ENCODE measurements around the gene TP53BP2.
"Not testable (repeated sequence)": the region's sequence is repeated elsewhere in the genome, so short reads cannot be mapped to it uniquely, and the experiment has no call there.

Gene TP53BP2

DNA sequence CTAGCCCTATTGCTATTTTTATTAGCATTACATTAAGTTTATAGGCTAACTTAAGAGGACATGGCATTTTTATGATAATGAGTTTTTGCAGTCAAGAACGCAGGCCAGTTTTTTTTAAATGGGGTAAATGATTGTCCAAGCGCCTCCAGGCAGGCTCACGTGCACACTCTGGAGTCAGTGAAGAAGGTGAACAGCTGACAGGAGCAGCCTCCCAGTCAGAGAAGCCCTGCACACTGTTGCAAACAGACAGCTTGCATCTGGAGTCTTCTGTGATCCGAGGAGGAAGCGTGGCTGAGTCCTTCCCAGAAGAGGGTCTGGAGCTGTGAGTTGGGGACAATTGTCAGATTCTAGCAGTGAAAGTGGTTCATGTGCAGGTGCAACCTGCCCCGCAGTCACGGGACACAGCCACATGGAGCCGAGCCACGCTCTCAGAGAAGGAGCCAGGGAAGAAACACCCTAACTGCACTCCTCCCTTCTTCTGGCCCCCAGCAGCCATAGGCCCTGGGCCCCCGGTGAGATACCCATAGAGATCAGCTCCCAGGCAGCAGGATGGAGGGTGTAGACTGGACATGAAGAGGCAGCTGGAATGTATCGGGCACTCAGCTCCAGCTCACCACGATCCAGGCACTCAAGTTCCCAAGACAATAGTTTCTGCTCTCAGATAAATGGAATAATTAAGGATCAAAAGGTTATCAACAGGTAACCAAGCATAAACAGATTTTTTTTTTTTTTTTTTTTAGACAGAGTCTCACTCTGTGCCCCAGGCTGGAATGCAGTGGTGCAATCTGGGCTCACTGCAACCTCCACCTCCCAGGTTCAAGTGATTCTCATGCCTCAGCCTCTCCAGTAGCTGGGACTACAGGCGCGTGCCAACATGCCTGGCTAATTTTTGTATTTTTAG, 107.0 kb downstream of the TP53BP2 start:
- DNase-seq, result no peak

DNA sequence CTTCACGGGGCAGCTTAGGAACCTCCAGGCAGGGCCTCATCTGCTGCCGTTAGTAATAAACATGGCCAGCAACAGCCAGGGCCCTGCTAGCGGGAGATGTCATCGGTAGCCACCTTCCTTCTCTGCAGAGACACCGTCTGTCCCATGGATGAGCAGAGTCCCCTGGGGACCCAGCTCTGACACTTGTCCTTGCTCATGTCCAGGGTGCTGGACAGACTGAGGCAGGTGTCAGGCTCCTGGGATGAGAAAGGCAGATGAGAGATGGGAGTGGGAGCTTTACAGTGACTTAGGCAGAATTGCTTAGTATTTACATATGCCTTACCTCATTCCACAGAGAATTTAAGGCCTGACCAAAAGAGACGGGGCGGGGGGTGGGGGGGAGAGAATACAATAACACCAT, 108.4 kb downstream of the TP53BP2 start:
- no peak for DNase-seq

DNA sequence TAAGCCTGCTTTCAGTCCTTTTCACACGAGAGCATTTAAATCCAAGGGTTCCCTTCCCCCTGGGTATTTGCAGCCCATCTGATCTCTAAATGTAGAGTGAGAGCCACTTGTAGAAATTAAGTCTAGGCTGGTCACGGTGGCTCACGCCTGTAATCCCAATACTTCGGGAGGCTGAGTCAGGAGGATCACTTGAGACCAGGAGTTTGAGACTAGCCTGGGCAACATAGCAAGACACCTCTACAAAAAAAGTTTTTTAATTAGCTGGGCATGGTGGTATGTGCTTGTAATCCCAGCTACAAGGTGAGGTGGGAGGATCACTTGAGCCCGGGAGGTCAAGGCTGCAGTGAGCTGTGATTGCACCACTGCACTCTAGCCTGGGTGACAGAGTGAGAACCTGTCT, 109.1 kb downstream of the TP53BP2 start:
- DNase-seq, result not testable (repeated sequence)

DNA sequence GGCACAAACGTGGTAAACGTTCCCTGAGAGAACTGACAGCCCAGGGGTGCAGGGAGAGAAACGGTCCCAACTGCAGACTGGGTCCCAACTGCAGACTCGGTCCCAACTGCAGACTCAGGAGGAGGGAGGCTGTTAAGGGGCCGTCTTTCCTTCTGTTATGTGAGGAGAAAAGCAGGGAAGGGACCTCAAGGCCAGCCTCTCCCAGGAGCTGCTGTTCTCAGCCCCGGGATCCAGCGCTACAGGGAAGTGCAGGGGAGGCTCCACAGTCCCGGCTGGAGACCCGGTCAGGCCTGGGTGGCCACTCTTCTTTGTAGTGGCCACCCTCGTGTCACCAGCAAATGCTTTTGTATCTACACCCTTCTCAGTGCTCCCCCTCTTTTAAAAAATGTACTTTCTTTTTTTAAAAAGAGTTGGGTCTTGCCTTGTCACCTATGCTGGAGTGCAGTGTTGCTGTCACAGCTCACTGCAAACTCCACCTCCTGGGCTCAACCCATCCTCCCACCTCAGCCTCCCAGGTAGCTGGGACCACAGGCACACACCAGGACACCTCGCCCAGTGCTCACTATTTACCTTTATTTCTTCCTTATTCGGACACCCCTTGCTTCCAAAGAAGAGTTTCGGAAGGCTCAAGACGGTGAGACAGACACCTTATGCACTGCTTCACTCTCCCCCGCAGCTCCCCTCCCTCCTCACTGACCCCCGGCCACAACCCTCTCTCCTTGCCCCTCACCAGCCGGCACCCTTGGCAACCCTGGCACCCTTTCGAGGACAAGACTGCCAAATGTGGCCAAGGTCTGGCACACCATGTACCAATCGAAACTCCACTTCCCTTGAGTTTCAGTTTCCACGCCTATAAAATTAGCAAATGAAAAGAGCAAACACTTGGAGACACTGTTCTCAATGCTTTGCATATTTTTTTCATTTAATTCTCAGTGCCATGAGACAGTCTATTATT, 111.6 kb downstream of the TP53BP2 start:
- DNase-seq, result no peak

DNA sequence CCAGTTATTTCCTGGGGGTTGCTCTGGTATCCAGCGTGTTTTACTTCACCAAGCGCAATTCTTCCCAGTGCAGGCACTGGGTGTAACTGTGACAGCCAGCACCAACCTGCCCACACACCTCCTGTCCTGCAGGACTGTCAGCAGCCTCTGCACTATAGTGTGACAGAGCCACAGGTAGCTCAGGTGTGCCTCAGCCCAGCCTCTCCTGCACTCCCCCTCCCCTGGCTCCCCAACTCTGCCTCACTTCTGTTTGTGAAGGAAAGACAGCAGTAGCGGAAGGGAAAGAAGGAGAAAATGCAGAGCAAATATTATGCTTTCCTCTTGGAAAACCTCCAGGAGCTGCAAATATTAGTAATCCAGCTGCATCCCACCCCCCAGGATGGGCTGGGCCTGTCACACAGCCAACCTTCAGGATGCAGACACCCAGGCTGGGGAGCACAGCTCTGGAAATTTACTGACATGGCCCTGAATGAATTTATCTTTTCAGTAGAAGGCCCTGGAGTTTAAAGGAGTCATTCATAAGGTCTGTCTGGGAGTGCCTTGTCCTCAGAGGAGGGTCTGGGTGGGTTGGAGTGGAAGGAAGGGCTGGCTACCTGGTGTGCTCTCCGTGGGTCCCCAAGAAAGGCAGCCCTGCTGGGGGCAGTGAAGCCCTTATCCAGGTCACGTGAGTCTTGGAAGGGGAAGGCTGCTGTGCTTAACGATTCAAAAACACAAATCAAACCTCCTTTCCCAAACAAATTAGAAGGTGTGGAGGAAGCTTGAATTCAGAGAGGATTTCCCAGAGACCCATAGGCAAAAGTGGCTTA, 112.6 kb downstream of the TP53BP2 start:
- no peak for DNase-seq

DNA sequence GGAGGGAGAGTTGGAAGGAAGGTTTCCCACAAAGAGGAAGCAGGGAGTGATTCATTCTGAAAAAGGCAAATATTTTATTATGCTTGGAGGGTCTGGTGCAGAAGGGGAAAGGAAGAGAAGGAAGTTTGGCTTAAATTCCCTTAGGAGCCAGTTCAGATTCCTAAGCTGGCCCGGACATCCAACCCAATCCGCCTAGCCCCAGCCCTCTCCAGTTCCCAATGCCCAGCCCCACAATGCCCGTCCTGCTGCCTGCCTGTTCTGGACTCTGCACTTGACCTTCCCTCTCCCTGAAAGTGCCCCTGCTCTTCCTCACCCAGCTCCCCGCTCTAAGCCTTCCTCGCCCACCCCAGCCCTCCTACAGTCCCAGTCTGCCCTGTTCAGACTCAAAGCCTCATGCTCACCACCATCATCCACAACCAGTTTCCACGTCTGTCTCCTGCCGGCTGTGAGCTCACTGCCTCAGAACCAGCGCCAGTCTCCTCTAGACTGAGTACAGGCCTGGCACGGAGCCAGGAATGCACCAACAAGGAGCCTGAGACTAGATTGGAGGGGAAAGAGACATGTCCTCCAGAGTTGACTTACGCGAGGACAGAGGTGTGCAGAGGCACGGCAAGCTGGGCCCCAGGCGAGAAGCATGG, 114.5 kb downstream of the TP53BP2 start:
- DNase-seq, result no peak

DNA sequence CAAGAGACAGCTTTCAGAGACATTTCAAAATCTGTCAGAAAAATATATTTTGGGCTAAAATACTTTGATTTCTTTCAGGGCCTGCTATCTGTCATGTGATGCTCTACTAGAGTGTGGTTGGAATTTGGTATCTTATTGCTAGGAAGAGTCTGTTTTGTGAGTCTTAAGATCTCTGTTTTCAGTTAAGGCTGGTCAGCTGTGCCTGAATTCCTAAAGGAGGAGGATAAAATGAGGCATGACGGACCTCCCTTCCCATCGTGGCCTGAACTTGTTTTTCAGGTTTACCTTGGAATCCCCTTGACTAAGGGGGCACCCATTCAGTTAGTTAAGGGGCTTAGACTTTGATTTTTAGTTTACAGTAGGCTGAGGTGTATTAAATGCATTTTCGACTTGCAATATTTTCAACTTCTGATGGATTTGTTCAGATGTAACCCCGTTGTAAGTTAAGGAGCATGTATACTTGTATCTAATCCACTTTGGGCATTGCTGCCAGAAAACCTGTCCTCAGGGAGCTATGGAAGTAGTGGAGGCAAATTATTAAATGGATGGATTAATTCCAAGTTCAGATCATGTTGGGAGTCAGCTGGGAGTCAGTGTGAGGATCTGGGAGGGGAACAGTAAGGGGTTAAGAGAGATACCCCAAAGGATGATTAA, 115.1 kb downstream of the TP53BP2 start:
- DNase-seq, result no peak

DNA sequence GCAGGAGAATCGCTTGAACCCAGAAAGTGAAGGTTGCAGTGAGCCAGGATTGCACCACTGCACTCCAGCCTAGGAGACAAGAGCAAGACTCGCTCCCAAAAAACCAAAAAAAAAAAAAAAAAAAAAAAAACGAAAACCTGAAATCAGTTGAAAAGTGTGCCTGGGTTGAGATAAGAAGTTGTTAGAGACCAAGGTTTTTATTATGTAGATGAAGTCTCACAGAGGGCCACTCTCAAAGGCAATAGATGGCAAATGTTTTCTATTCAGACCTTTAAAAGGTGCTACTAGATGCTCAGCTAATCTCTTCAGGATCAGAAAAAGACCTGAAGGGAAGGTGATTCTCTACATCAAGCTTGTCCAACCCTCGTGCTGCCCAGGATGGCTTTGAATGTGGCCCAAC, 115.8 kb downstream of the TP53BP2 start:
- no peak for DNase-seq

All from activated gamma-delta T cell (primary cell).